GM19372 (cell line): ENCODE measurements around the gene EML1.

Experiments used
- ATAC-seq: cut with Tn5 transposase; IDR thresholded peaks from one replicate; pipeline ENCODE4 v1.9.1; 2021; ENCODE audit warnings: mild to moderate bottlenecking, low read depth, moderate library complexity; ENCODE audit not compliant: unreplicated experiment

EML1 gene

DNA sequence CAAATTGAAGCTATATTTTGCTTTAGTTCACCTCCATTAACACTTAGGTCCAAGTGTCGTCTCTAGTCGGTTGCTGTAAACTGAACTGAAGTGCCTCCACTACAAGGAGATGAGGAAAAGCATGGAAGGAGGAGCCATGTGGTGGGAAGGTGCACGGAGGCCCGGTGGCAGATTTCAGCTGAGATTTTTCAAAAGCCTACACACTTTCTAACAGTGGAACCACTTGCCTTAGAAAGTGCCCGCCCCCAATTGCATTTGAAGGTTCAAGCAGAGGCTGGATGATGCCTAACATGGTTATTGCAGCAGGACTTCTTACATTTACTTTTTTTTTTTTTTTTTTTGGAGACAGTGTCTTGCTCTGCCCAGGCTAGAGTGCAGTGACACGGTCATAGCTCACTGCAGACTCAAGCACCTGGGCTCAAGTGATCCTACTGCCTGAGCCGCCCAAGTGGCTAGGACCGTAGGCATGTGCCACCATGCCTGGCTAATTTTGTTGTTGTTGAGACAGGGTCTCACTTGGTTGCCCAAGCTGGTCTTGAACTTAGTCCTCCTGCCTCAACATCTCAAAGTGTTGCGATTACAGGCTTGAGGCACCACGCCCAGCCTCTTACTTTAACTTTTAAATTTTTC, 27.6 kb downstream of the EML1 start:
- no peak for ATAC-seq

- no peak for ATAC-seq
These were observed 28.6 kb downstream of the EML1 start for GRCh38 chr14:99821519-99822508.

DNA sequence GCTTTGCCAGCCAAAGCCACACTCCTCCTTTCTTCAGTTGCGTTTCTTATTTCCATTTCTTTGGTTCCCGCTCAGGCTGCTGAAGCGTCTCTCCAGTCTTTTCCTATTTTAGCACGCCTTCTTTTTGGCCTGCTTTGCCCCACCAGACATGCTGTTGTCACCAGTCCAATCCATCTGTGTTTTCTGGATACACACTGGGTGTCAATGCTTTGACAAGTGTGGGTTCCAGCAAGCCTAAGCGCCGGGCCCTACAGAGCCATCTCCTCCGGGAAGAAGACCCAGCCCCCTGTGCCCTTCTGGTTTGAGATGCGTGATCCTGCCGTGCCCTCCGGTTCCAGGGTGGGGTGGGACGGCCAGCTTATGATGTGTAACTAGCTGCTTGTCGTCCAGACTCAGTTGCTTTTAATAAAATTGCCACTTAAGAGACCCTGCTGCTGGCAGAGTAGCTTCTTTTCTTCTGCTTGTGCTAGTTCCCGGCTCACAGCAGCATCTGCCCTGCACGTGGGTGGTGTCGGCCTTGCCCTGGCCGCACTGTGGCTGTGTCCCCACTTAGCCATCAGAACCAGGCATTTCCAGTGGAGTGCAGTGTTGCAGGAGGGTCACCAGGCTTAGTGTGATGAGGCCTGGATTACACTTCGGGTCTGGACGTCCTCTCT, 29.7 kb downstream of the EML1 start:
- no peak for ATAC-seq

GRCh38 chr14:99824776-99825175, 31.6 kb downstream of the EML1 start:
- no peak for ATAC-seq

- no peak for ATAC-seq
These were observed 36.2 kb downstream of the EML1 start for GRCh38 chr14:99829450-99829849.

DNA sequence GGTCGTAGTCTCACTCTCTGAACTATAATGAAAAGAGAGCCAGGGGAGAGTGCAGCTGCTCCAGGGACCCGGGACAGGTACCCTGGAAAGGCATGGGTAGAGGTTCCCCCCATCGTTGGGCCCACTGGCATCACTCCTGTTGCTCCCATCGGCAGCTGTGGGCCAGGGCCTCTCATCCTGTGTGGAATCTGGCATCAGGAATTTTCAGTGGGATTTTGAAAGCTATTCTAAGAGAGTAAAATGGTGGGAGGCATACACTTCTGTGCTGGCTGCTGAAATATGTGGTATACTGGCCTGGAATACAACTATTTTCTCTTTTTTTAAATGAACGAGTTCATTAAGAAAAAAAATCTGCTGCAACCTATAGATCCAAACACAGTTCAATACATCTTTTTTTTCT, 38.1 kb downstream of the EML1 start:
- ATAC-seq = no peak

DNA sequence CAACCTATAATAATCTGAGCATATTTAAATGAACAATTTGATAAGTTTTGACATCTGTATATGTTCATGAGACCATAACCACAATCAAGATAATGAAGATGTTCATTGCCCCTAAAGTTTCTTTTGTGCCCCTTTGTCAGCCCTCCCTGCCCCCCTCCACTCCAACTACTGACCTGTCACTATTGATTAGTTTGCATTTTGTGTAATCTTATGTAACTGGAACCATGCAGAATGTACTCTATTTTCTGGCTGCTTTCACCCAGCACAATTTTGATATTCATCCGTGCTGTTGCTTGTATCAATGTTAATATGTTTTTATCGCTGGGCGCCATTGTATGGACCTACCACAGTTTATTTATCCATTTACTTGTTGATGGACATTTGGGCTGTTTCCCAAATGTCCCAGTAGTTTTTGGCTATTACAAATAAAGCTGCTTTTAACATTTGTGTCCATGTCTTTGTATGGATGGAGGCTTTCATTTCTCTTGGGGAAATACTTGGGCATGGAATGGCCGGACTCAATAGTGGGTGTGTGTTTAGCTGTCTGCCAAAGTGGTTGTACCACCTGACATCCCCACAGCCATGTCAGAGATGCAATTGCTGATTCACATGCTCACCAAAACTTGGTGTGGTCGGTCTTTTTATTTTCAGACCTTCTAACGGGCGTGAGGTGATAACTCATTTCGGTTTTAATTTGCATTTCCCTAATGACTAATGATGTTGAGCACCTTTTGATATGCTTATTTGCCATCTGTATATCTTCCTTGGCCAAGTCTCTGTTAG, 38.9 kb downstream of the EML1 start:
- ATAC-seq = no peak

GRCh38 chr14:99837822-99838221, 44.6 kb downstream of the EML1 start:
- no peak for ATAC-seq

DNA sequence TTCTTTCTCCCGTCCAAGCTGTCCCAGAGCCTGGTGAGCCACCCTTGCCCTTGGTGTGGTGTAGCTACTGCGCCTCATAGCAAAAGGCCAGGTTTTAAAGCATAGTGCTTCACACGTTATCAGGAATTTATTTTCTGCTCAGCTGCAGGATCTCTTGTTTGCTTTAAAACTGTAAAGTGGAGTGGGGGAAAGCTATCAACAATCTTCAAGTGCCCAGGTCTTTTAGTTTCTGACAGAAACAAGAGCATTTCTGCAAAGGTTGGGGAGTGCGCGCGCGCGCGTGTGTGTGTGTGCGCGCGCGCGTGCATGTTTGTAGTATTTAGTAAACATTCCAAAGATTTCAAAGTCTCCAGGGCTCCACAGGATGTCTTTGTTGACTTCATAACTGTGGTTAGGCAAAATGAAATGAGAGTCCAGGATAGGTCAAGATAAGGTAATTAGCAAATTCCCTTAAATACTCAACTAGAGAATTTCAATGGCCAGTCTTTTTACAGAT, 45.5 kb downstream of the EML1 start:
- ATAC-seq = no peak

DNA sequence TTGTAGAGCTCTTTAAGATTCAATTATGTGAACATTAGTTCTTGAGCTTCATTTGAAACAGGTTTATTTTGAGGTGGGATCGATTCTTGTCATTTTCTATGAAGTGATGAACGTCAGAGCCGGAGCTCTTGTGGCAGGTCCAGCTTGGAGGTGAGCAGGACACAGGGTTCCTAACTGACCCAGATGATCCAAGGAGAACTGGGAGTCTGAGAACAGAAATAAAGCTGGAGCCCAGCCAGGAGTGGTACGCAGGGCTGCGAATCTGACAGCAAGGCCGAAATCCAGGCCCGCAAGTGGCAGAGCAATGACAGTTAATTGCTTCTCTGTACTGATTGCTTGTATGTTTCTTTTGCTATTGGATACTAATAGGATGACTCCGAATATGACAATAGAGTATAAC, 46.5 kb downstream of the EML1 start:
- ATAC-seq = no peak

DNA sequence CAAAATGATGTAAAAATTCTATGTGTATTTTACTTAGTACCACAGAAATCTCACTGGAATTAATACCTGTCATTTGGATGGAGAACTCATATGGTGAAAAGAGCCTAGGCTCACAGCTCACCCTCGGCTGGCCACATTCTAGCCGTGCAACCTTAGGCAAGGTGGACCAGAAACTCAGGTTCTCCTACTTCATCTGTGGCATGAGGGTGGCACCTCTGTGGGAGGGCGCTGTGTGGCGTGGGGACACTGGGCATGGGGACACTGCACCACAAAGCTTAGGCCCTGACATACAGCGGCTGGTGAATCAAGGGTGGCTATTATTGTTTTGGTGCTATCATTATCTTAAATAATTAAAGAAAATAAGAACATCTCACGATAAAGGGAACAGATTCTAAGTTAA, 47.1 kb downstream of the EML1 start:
- ATAC-seq = no peak

- ATAC-seq = no peak
These were observed 47.6 kb downstream of the EML1 start for GRCh38 chr14:99840774-99841305.

GRCh38 chr14:99841436-99842071, 48.3 kb downstream of the EML1 start:
- no peak for ATAC-seq

- ATAC-seq = no peak
These were observed 48.9 kb downstream of the EML1 start for GRCh38 chr14:99842141-99842540.

GRCh38 chr14:99846808-99847207, 53.6 kb downstream of the EML1 start:
- ATAC-seq = no peak

GRCh38 chr14:99850709-99851108, 57.5 kb downstream of the EML1 start:
- ATAC-seq = no peak

GRCh38 chr14:99852578-99852977, 59.4 kb downstream of the EML1 start:
- ATAC-seq = no peak

GRCh38 chr14:99853206-99853605, 60.0 kb downstream of the EML1 start:
- no peak for ATAC-seq

DNA sequence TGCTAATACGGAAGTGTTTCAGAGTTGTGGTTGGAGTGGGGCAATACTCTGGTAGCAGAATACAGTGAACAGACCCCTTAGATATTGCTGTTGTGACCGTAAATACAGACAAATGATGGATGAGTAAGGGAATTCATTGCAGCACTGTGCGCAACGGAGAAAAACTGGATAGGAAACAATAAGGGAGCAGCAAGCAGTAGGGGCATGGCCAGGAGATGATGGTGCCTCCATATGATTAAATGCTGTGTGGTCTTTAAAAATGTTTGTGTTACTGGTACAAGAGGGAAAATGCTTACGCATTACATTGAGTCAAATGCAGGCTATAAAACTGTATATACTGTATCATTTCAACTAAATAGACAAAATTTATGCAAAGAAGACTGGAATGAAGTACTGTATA, 61.6 kb downstream of the EML1 start:
- no peak for ATAC-seq

- no peak for ATAC-seq
These were observed 62.1 kb downstream of the EML1 start for GRCh38 chr14:99855271-99855670.
